IMR-90 (cell line): ENCODE measurements around the gene KIAA0825. TPM values are rescaled to one million over a fixed set of nuclear protein-coding genes. Genes with fewer than 3 reads are reported as not detected.

Experiments used
- ATAC-seq: fragments of 200-7000 bp; cut with Tn5 transposase; 2 replicates; pipeline ENCODE4 v1.9.1; 2020; ENCODE audit warnings: low read depth, mild to moderate bottlenecking, moderate library complexity
- BruUV-seq: library from RNA; stranded (reverse); fragments of 400-500 nt; replicated peaks from 2 replicates; lab custom pipeline; 2021; lab: Mats Ljungman, UMichigan
- CTCF ChIA-PET: fragments of 300-600 bp; formaldehyde crosslinking; extraction: SDS; loops from one replicate; lab custom pipeline; 2021; ENCODE audit warnings: antibody characterized with exemption; lab: Yijun Ruan, JAX
- POLR2A ChIA-PET: fragments of 300-600 bp; sonication (Branson Sonifier 250); formaldehyde crosslinking; loops from one replicate; lab custom pipeline; 2022; ENCODE audit warnings: antibody characterized with exemption; ENCODE audit not compliant: unreplicated experiment; lab: Charles Lee
- DNase-seq: peaks from one replicate; pipeline ENCODE4 v3.0.0; 2013
- H2AFZ ChIP-seq: replicated peaks from 2 replicates; pipeline ENCODE3; 2013; ENCODE audit warnings: low read length, mild to moderate bottlenecking; ENCODE audit not compliant: poor library complexity
- H2AK5ac ChIP-seq: 2 replicates; pipeline ENCODE4 v1.6.1; 2013; ENCODE audit warnings: low read depth, low read length, inconsistent platforms
- H2AK9ac ChIP-seq: replicated peaks from 2 replicates; pipeline ENCODE3; 2013; ENCODE audit warnings: mild to moderate bottlenecking, low read depth, low read length, moderate library complexity; ENCODE audit not compliant: poor library complexity
- H2BK120ac ChIP-seq: 2 replicates; pipeline ENCODE4 v1.6.1; 2013; ENCODE audit warnings: low read depth, low read length, inconsistent platforms
- H2BK15ac ChIP-seq: 3 replicates; pipeline ENCODE4 v1.6.1; 2013; ENCODE audit warnings: low read depth, low read length, inconsistent platforms
- H2BK20ac ChIP-seq: 2 replicates; pipeline ENCODE4 v1.6.1; 2013; ENCODE audit warnings: low read depth, mild to moderate bottlenecking, inconsistent platforms, low read length, moderate library complexity
- H2BK5ac ChIP-seq: 2 replicates; pipeline ENCODE4 v1.6.1; 2013; ENCODE audit warnings: mild to moderate bottlenecking, low read depth, low read length, inconsistent platforms; ENCODE audit not compliant: poor library complexity, severe bottlenecking
- H3K14ac ChIP-seq: replicated peaks from 2 replicates; pipeline ENCODE4 v1.6.1; 2013; ENCODE audit warnings: low read depth, low read length, inconsistent platforms
- H3K18ac ChIP-seq: 2 replicates; pipeline ENCODE4 v1.6.1; 2013; ENCODE audit warnings: low read depth, low read length, control low read depth
- H3K23ac ChIP-seq: 2 replicates; pipeline ENCODE4 v1.6.1; 2013; ENCODE audit warnings: low read depth, low read length, inconsistent platforms
- H3K27ac ChIP-seq: 2 replicates; pipeline ENCODE4 v1.5.1; 2013; ENCODE audit warnings: mild to moderate bottlenecking, control low read depth, low read length; ENCODE audit not compliant: insufficient read depth
- H3K27me3 ChIP-seq: 2 replicates; pipeline ENCODE4 v1.6.1; 2013; ENCODE audit warnings: low read length; ENCODE audit not compliant: control insufficient read depth, insufficient read depth
- H3K36me3 ChIP-seq: 2 replicates; pipeline ENCODE4 v1.6.1; 2013; ENCODE audit warnings: low read length, mixed read lengths; ENCODE audit not compliant: control insufficient read depth, insufficient read depth
- H3K4ac ChIP-seq: 2 replicates; pipeline ENCODE4 v1.6.1; 2013; ENCODE audit warnings: low read depth, low read length, inconsistent platforms
- H3K4me1 ChIP-seq: 2 replicates; pipeline ENCODE4 v1.6.1; 2013; ENCODE audit warnings: low read length, mixed read lengths; ENCODE audit not compliant: control insufficient read depth, insufficient read depth
- H3K4me2 ChIP-seq: 2 replicates; pipeline ENCODE4 v1.6.1; 2013; ENCODE audit warnings: low read depth, mild to moderate bottlenecking, control low read depth, low read length, moderate library complexity
- H3K4me3 ChIP-seq: 2 replicates; pipeline ENCODE4 v1.5.1; 2013; ENCODE audit warnings: low read depth, mild to moderate bottlenecking, control low read depth, low read length, moderate library complexity; ENCODE audit not compliant: insufficient read depth
- H3K56ac ChIP-seq: 2 replicates; pipeline ENCODE4 v1.6.1; 2013; ENCODE audit warnings: low read length, inconsistent platforms; ENCODE audit not compliant: insufficient read depth; ENCODE audit errors: extremely low read depth
- H3K79me1 ChIP-seq, 2 experiments: 2 replicates each; pipeline ENCODE4 v1.6.1; 2013; ENCODE audit warnings: low read length in 2 of 2, inconsistent platforms in 1 of 2, low read depth in 1 of 2
- H3K9ac ChIP-seq: 2 replicates; pipeline ENCODE4 v1.6.1; 2013; ENCODE audit warnings: low read depth, low read length, control low read depth
- H3K9me1 ChIP-seq: 2 replicates; pipeline ENCODE4 v1.6.1; 2013; ENCODE audit warnings: low read length, inconsistent platforms; ENCODE audit not compliant: insufficient read depth
- H3K9me3 ChIP-seq: 2 replicates; pipeline ENCODE4 v1.6.1; 2013; ENCODE audit warnings: low read length; ENCODE audit not compliant: control insufficient read depth, insufficient read depth
- H4K20me1 ChIP-seq: 2 replicates; pipeline ENCODE4 v1.6.1; 2013; ENCODE audit warnings: low read length, inconsistent platforms; ENCODE audit not compliant: insufficient read depth
- H4K5ac ChIP-seq: 2 replicates; pipeline ENCODE4 v1.6.1; 2013; ENCODE audit warnings: mild to moderate bottlenecking, low read depth, low read length, control low read depth
- H4K8ac ChIP-seq, 2 experiments: 2 replicates each; pipeline ENCODE4 v1.6.1; 2013; ENCODE audit warnings: low read depth in 2 of 2, low read length in 2 of 2, control low read depth in 1 of 2, inconsistent platforms in 1 of 2
- H4K91ac ChIP-seq: 2 replicates; pipeline ENCODE4 v1.6.1; 2013; ENCODE audit warnings: low read depth, low read length, inconsistent platforms; ENCODE audit not compliant: insufficient read depth
- BHLHE40 ChIP-seq: fragments of 150-350 bp; IDR thresholded peaks from 2 replicates; pipeline ENCODE4 v1.6.1; 2016; ENCODE audit warnings: mild to moderate bottlenecking, low read depth, low read length
- CEBPB ChIP-seq: IDR thresholded peaks from 2 replicates; pipeline ENCODE4 v1.6.1; 2012; ENCODE audit warnings: low read depth, low read length, improper control_type of control experiment
- CHD1 ChIP-seq: IDR thresholded peaks from 2 replicates; pipeline ENCODE4 v1.6.1; 2012; ENCODE audit warnings: low read depth, low read length, improper control_type of control experiment
- CTCF ChIP-seq: conservative IDR thresholded peaks from 2 replicates; pipeline ENCODE4 v1.5.1; 2012; ENCODE audit warnings: mild to moderate bottlenecking, low read depth, low read length, improper control_type of control experiment
- FOS ChIP-seq: fragments of 150-350 bp; IDR thresholded peaks from 2 replicates; pipeline ENCODE4 v1.6.1; 2016; ENCODE audit warnings: low read depth, low read length
- MAFK ChIP-seq: IDR thresholded peaks from 2 replicates; pipeline ENCODE4 v1.6.1; 2012; ENCODE audit warnings: low read depth, low read length, improper control_type of control experiment
- MAZ ChIP-seq: IDR thresholded peaks from 2 replicates; pipeline ENCODE4 v1.6.1; 2012; ENCODE audit warnings: low read depth, mild to moderate bottlenecking, low read length, improper control_type of control experiment, moderate library complexity, borderline replicate concordance
- MXI1 ChIP-seq: IDR thresholded peaks from 2 replicates; pipeline ENCODE4 v1.6.1; 2012; ENCODE audit warnings: low read depth, mild to moderate bottlenecking, low read length, moderate library complexity, borderline replicate concordance
- NFE2L2 ChIP-seq: fragments of 150-350 bp; IDR thresholded peaks from 2 replicates; pipeline ENCODE4 v1.6.1; 2016; ENCODE audit warnings: low read depth, mild to moderate bottlenecking, low read length
- POLR2A ChIP-seq: IDR thresholded peaks from 2 replicates; pipeline ENCODE4 v1.6.1; 2012; ENCODE audit warnings: mild to moderate bottlenecking, low read depth, low read length
- RAD21 ChIP-seq: IDR thresholded peaks from 2 replicates; pipeline ENCODE4 v1.6.1; 2012; ENCODE audit warnings: low read length, improper control_type of control experiment
- RCOR1 ChIP-seq: IDR thresholded peaks from 2 replicates; pipeline ENCODE4 v1.6.1; 2012; ENCODE audit warnings: mild to moderate bottlenecking, low read length, improper control_type of control experiment; ENCODE audit not compliant: insufficient replicate concordance
- RFX5 ChIP-seq: IDR thresholded peaks from 2 replicates; pipeline ENCODE4 v1.8.0; 2012; ENCODE audit warnings: low read depth, mild to moderate bottlenecking, low read length, moderate library complexity
- SMC3 ChIP-seq: fragments of 150-350 bp; IDR thresholded peaks from 2 replicates; pipeline ENCODE4 v1.6.1; 2016; ENCODE audit warnings: low read depth, mild to moderate bottlenecking, antibody characterized with exemption, low read length, moderate library complexity
- USF2 ChIP-seq: fragments of 150-350 bp; IDR thresholded peaks from 2 replicates; pipeline ENCODE4 v1.6.1; 2017; ENCODE audit warnings: mild to moderate bottlenecking, antibody characterized with exemption, low read length, low read depth
- WGBS, 2 experiments: methylation state at CpG; one replicate each; pipeline versions ENCODE4 v1.1.5 to v1.1.7; 2013; ENCODE audit warnings: missing lambda C conversion rate in 2 of 2; ENCODE audit not compliant: insufficient read length in 1 of 2; ENCODE audit errors: extremely low coverage in 2 of 2; 5-methylcytosine and 5-hydroxymethylcytosine counted together
- dilution Hi-C: fragments of 300-500 bp; cut with HindIII; formaldehyde crosslinking; loops from one replicate; pipeline ENCODE4 v1.14.3; 2018; ENCODE audit warnings: low sequenced_read_pairs; ENCODE audit not compliant: unreplicated experiment
- in situ Hi-C: fragments of 300-500 bp; cut with MboI; formaldehyde crosslinking; loops from 3 replicates; pipeline ENCODE4 v1.14.3; 2019; ENCODE audit warnings: low sequenced_read_pairs, inconsistent platforms, mixed read lengths
- intact Hi-C: fragments of 100-400 bp; cut with micrococcal nuclease; formaldehyde crosslinking; loops from 2 replicates; pipeline ENCODE4 v1.10.0; 2022
- polyA plus RNA-seq, 3 experiments: library from polyadenylated mRNA; depleted of rRNA; stranded (reverse); fragments of >200 nt; gene quantifications; 2 replicates each; pipeline ENCODE4 v1.2.3, GENCODE V29; 2012; ENCODE audit warnings: low replicate concordance in 1 of 3
- total RNA-seq: library from RNA; depleted of rRNA; stranded (reverse); fragments of >200 nt; gene quantifications from 2 replicates; pipeline ENCODE4 v1.2.3, GENCODE V29; 2012
- TF ChIP-seq, protein P1 (sequence below): fragments of 150-350 bp; IDR thresholded peaks from 2 replicates; pipeline ENCODE4 v1.6.1; 2016; ENCODE audit warnings: low read depth, mild to moderate bottlenecking, low read length, moderate library complexity, borderline replicate concordance

The KIAA0825 gene
- total and polyA plus RNA-seq, 2 of the 4 experiments (the other 2 are of a cell fraction): 0.46 to 1.8 TPM

- H4K20me1 ChIP-seq: no peaks in the 10 kb centered on the region
- H3K23ac ChIP-seq: no peak overlapping the region
- in situ Hi-C loops (no loop called here), dilution Hi-C loops (no loop called here), intact Hi-C loops (no loop called here)
- H2BK20ac ChIP-seq: no peak overlapping the region
- H4K91ac ChIP-seq: no peak overlapping the region
- H2AFZ ChIP-seq: no peak overlapping the region
- H2BK120ac ChIP-seq: no peak overlapping the region
- CTCF ChIA-PET: no interaction called here
- no peak overlapping the region for H3K4me3 ChIP-seq
- no peaks in the 10 kb centered on the region for H3K9me1 ChIP-seq
- ATAC-seq (no peak), DNase-seq (no peak)
- no peaks in the 10 kb centered on the region for H3K79me1 ChIP-seq
- no peak overlapping the region for H3K9ac ChIP-seq
- no peak overlapping the region for H4K5ac ChIP-seq
- H3K56ac ChIP-seq: no peak overlapping the region
- H3K4me2 ChIP-seq: no peak overlapping the region
- no TSS peak for BruUV-seq
- H3K9me3 ChIP-seq: no peaks in the 10 kb centered on the region
- no peak overlapping the region for H3K27ac ChIP-seq
- no peak overlapping the region for H2BK5ac ChIP-seq
- no peaks in the 10 kb centered on the region for H3K27me3 ChIP-seq
- no peak overlapping the region for H3K4ac ChIP-seq
- no peak overlapping the region for H2BK15ac ChIP-seq
- H3K36me3 ChIP-seq: no peaks in the 10 kb centered on the region
- H3K18ac ChIP-seq: no peak overlapping the region
- H2AK5ac ChIP-seq: no peak overlapping the region
- POLR2A ChIA-PET: no interaction called here
- H4K8ac ChIP-seq: no peak overlapping the region
- H3K14ac ChIP-seq: no peak overlapping the region
- no peak overlapping the region for H2AK9ac ChIP-seq
- no peak for TF ChIP-seq FOS
- TF ChIP-seq MAZ: no peak
- no peak for TF ChIP-seq RCOR1
- TF ChIP-seq POLR2A: no peak
- no peak for TF ChIP-seq BHLHE40
- TF ChIP-seq RAD21: no peak
- no peak for TF ChIP-seq CEBPB
- no peak for TF ChIP-seq RFX5
- TF ChIP-seq SMC3: no peak
- TF ChIP-seq MAFK: no peak
- TF ChIP-seq MXI1: no peak
- TF ChIP-seq, protein P1, sequence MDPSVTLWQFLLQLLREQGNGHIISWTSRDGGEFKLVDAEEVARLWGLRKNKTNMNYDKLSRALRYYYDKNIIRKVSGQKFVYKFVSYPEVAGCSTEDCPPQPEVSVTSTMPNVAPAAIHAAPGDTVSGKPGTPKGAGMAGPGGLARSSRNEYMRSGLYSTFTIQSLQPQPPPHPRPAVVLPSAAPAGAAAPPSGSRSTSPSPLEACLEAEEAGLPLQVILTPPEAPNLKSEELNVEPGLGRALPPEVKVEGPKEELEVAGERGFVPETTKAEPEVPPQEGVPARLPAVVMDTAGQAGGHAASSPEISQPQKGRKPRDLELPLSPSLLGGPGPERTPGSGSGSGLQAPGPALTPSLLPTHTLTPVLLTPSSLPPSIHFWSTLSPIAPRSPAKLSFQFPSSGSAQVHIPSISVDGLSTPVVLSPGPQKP: no peak
- TF ChIP-seq CTCF: no peak
- TF ChIP-seq CHD1: no peak
- no peak for TF ChIP-seq USF2
- no peak for TF ChIP-seq NFE2L2
- no peaks in the 10 kb centered on the region for H3K4me1 ChIP-seq
- no CpG with 5 or more reads among the region's 4 CpGs for WGBS, 2 experiments
Observed at GRCh38 chr5:94267350-94267899, 351.0 kb downstream of the KIAA0825 start.
